ENCODE results near the gene MFSD1.

DNA sequence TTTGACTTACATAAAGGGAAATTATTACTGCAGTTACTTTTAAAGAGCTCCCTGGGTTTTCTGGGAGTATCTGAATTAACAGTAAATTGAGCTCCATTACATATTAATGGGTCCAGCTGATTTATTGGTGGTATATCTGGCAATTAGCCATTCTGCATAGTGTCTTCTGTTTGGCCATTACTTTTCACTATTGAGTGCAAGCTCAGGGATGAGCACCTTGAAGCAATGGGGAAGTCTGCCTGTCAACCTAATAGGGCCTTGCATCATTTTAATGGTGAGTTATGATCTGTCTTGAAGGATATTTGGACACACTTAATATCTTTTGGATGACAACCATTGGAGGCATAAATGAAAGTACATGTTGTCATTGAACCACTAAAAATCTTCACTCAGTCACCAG is 73.8 kb downstream of the MFSD1 start:
- no peak for TF ChIP-seq NBN (conservative IDR thresholded peaks at IDR 0.05)
- TF ChIP-seq CTCF (CRISPR knock-in tag; IDR thresholded peaks at IDR 0.05) = no peak
- TF ChIP-seq RFX5 (IDR thresholded peaks at IDR 0.05; ENCODE audit: low read depth, low read length) = no peak
- TF ChIP-seq ZNF800 (CRISPR knock-in tag; IDR thresholded peaks at IDR 0.05) = no peak
- TF ChIP-seq FOXP1 (IDR thresholded peaks at IDR 0.05) = no peak
- no peak for TF ChIP-seq FOXP1 (CRISPR knock-in tag; IDR thresholded peaks at IDR 0.05)
- TF ChIP-seq MAFF (IDR thresholded peaks at IDR 0.05; ENCODE audit: low read depth, low read length) = no peak
- TF ChIP-seq HNRNPH1 (optimal IDR thresholded peaks at IDR 0.05; ENCODE audit: low read depth, low read length) = no peak

All from HepG2 (cell line).